HCT116 (cell line): ENCODE measurements around the gene UBE3D. TPM values are rescaled to one million over a fixed set of nuclear protein-coding genes. Genes with fewer than 3 reads are reported as not detected.
A peak's percentile ranks its signal among the peaks of the same experiment; 100 is the strongest.

ENCODE experiments used
- ATAC-seq: fragments of 200-7000 bp; cut with Tn5 transposase; 2 replicates; pipeline ENCODE4 v1.9.1; 2020; ENCODE audit warnings: mild to moderate bottlenecking, moderate library complexity
- BruUV-seq: library from RNA; stranded (reverse); fragments of 400-500 nt; replicated peaks from 2 replicates; lab custom pipeline; 2021; lab: Mats Ljungman, UMichigan
- CTCF ChIA-PET: fragments of 300-600 bp; sonication (Branson Sonifier 250); formaldehyde crosslinking; loops from one replicate; lab custom pipeline; 2021; ENCODE audit warnings: antibody characterized with exemption; lab: Charles Lee
- POLR2A ChIA-PET: fragments of 300-600, 350-600 bp; sonication (Branson Sonifier 250); formaldehyde crosslinking; loops from one replicate; lab custom pipeline; 2021; ENCODE audit warnings: antibody characterized with exemption; lab: Charles Lee
- RAD21 ChIA-PET, 2 experiments: fragments of 300-600 bp; sonication (Branson Sonifier 250); formaldehyde crosslinking; loops; one replicate each; lab custom pipeline; 2023; ENCODE audit warnings: low total read pairs in 2 of 2; ENCODE audit not compliant: uncharacterized antibody in 2 of 2, unreplicated experiment in 2 of 2, low non-redundant PET in 1 of 2; lab: Charles Lee
- DNase-seq: peaks from one replicate; pipeline ENCODE4 v3.0.0-alpha.2; 2010; ENCODE audit warnings: low read depth, low spot score
- H2AFZ ChIP-seq: fragments of 200-600 bp; shearing (Covaris generic), sonication (generic); 2 replicates; pipeline ENCODE4 v1.6.1; 2017; ENCODE audit warnings: low read depth, mixed run types, mixed read lengths, antibody characterized with exemption, low read length; ENCODE audit not compliant: poor library complexity, severe bottlenecking
- H3K27ac ChIP-seq: 2 replicates; pipeline ENCODE4 v1.5.1; 2012; ENCODE audit warnings: low read depth, low read length
- H3K27me3 ChIP-seq: fragments of 200-600 bp; sonication (generic); 2 replicates; pipeline ENCODE4 v1.6.1; 2016; ENCODE audit warnings: mixed run types, low read length, mixed read lengths; ENCODE audit not compliant: insufficient read depth
- H3K36me3 ChIP-seq, 2 experiments: fragments of 200-500 bp in 1 of 2; fragments of 200-600 bp in 1 of 2; sonication (Bioruptor generic) in 1 of 2; sonication (generic) in 1 of 2; 2 replicates each; pipeline versions ENCODE4 v1.5.1 to v1.6.1; 2014 to 2016; ENCODE audit warnings: low read length in 2 of 2, inconsistent platforms in 1 of 2, mixed read lengths in 1 of 2, mixed run types in 1 of 2; ENCODE audit not compliant: insufficient read depth in 2 of 2, control insufficient read depth in 1 of 2
- H3K4me1 ChIP-seq, 2 experiments: fragments of 200-600 bp in 1 of 2; sonication (generic) in 1 of 2; 2 replicates each; pipeline versions ENCODE4 v1.5.1 to v1.6.1; 2012 to 2017; ENCODE audit warnings: low read length in 2 of 2, inconsistent platforms in 1 of 2, mild to moderate bottlenecking in 1 of 2, mixed read lengths in 1 of 2, mixed run types in 1 of 2, moderate library complexity in 1 of 2; ENCODE audit not compliant: insufficient read depth in 2 of 2, control insufficient read depth in 1 of 2
- H3K4me2 ChIP-seq: fragments of 200-600 bp; sonication (generic); 2 replicates; pipeline ENCODE4 v1.6.1; 2017; ENCODE audit warnings: mixed run types, low read length, mixed read lengths
- H3K4me3 ChIP-seq, 2 experiments: fragments of 200-600 bp in 1 of 2; sonication (generic) in 1 of 2; replicated peaks in 1 of 2; 2 replicates each; pipeline ENCODE4 v1.5.1; 2011 to 2016; ENCODE audit warnings: low read length in 2 of 2, control low read depth in 1 of 2, low read depth in 1 of 2, mild to moderate bottlenecking in 1 of 2, mixed read lengths in 1 of 2, mixed run types in 1 of 2
- H3K79me2 ChIP-seq: fragments of 200-600 bp; sonication (generic); 2 replicates; pipeline ENCODE4 v1.6.1; 2017; ENCODE audit warnings: mild to moderate bottlenecking, mixed run types, low read length, moderate library complexity, mixed read lengths; ENCODE audit not compliant: insufficient read depth
- H3K9ac ChIP-seq: fragments of 200-600 bp; sonication (generic); 2 replicates; pipeline ENCODE4 v1.6.1; 2016; ENCODE audit warnings: low read length, mixed read lengths
- H3K9me2 ChIP-seq: fragments of 200-600 bp; sonication (generic), shearing (Covaris generic); 2 replicates; pipeline ENCODE4 v1.6.1; 2017; ENCODE audit warnings: mixed run types, mild to moderate bottlenecking, moderate library complexity; ENCODE audit not compliant: insufficient read depth
- H3K9me3 ChIP-seq, 2 experiments: fragments of 200-500 bp in 1 of 2; fragments of 200-600 bp in 1 of 2; sonication (Bioruptor generic) in 1 of 2; sonication (generic) in 1 of 2; 2 replicates each; pipeline ENCODE4 v1.6.1; 2014 to 2017; ENCODE audit warnings: low read length in 2 of 2, mixed read lengths in 2 of 2, inconsistent platforms in 1 of 2, low read depth in 1 of 2, mild to moderate bottlenecking in 1 of 2, mixed run types in 1 of 2, moderate library complexity in 1 of 2; ENCODE audit not compliant: control insufficient read depth in 1 of 2, insufficient read depth in 1 of 2
- H4K20me1 ChIP-seq: fragments of 200-600 bp; sonication (generic), shearing (Covaris generic); 2 replicates; pipeline ENCODE4 v1.6.1; 2017; ENCODE audit warnings: mixed run types, mild to moderate bottlenecking, moderate library complexity; ENCODE audit not compliant: insufficient read depth
- CBX3 ChIP-seq: IDR thresholded peaks from 2 replicates; pipeline ENCODE4 v1.6.1; 2012; ENCODE audit warnings: low read depth
- CEBPB ChIP-seq: IDR thresholded peaks from 2 replicates; pipeline ENCODE4 v1.6.1; 2012; ENCODE audit warnings: low read depth
- ELF1 ChIP-seq: IDR thresholded peaks from 2 replicates; pipeline ENCODE4 v1.6.1; 2012; ENCODE audit warnings: low read depth, borderline replicate concordance
- EZH2phosphoT487 ChIP-seq: fragments of 200-600 bp; IDR thresholded peaks from 2 replicates; pipeline ENCODE4 v1.6.1; 2018; ENCODE audit warnings: antibody characterized with exemption, borderline replicate concordance
- POLR2A ChIP-seq: IDR thresholded peaks from 2 replicates; pipeline ENCODE4 v1.7.0; 2011; ENCODE audit warnings: borderline replicate concordance; ENCODE audit not compliant: insufficient read depth, insufficient read length; ENCODE audit errors: extremely low read depth
- POLR2AphosphoS5 ChIP-seq: IDR thresholded peaks from 2 replicates; pipeline ENCODE4 v1.6.1; 2011; ENCODE audit warnings: mild to moderate bottlenecking, low read depth, low read length, moderate library complexity
- RAD21 ChIP-seq: IDR thresholded peaks from 2 replicates; pipeline ENCODE4 v1.6.1; 2012; ENCODE audit warnings: low read depth, mild to moderate bottlenecking
- SP1 ChIP-seq: IDR thresholded peaks from 2 replicates; pipeline ENCODE4 v1.6.1; 2012; ENCODE audit warnings: low read depth
- TCF7L2 ChIP-seq: IDR thresholded peaks from 2 replicates; pipeline ENCODE4 v1.7.0; 2011; ENCODE audit warnings: borderline replicate concordance, inconsistent platforms; ENCODE audit not compliant: insufficient read depth, insufficient read length; ENCODE audit errors: extremely low read depth
- YY1 ChIP-seq: IDR thresholded peaks from 2 replicates; pipeline ENCODE4 v1.6.1; 2011; ENCODE audit warnings: low read length, low read depth, moderate library complexity, mild to moderate bottlenecking; ENCODE audit not compliant: insufficient replicate concordance; ENCODE audit errors: extremely low read depth
- ZNF274 ChIP-seq: fragments of 200-500 bp; sonication (Bioruptor generic); IDR thresholded peaks from 2 replicates; pipeline ENCODE4 v1.6.1; 2014; ENCODE audit warnings: mild to moderate bottlenecking, low read depth, low read length, inconsistent platforms
- intact Hi-C: fragments of 100-400 bp; cut with micrococcal nuclease; formaldehyde crosslinking; loops from 2 replicates; pipeline ENCODE4 v1.10.0; 2022
- total RNA-seq: library from RNA; stranded (reverse); gene quantifications from one replicate; pipeline ENCODE4 v1.2.1, GENCODE V29; 2021; ENCODE audit not compliant: unreplicated experiment
- TF ChIP-seq, protein P1 (sequence below), 3 experiments: fragments of 200-600 bp in 1 of 3; sonication (generic) in 1 of 3; IDR thresholded peaks in 2 of 3; conservative IDR thresholded peaks in 1 of 3; 2 replicates each; pipeline ENCODE4 v1.5.1; 2012 to 2017; ENCODE audit warnings: low read depth in 2 of 3, low read length in 2 of 3, antibody characterized with exemption in 1 of 3, borderline replicate concordance in 1 of 3, control low read depth in 1 of 3, mild to moderate bottlenecking in 1 of 3, mixed read lengths in 1 of 3, mixed run types in 1 of 3, moderate library complexity in 1 of 3; ENCODE audit not compliant: insufficient read depth in 1 of 3
- TF ChIP-seq, protein P2 (sequence below): IDR thresholded peaks from 2 replicates; pipeline ENCODE4 v1.6.1; 2012
- TF ChIP-seq, protein P3 (sequence below): IDR thresholded peaks from 2 replicates; pipeline ENCODE4 v1.6.1; 2012; ENCODE audit warnings: low read depth
- TF ChIP-seq, protein P4 (sequence below): IDR thresholded peaks from 2 replicates; pipeline ENCODE4 v1.6.1; 2012

The UBE3D gene
- total RNA-seq, 1 experiment from 2014 or later, result 9.0 TPM

DNA sequence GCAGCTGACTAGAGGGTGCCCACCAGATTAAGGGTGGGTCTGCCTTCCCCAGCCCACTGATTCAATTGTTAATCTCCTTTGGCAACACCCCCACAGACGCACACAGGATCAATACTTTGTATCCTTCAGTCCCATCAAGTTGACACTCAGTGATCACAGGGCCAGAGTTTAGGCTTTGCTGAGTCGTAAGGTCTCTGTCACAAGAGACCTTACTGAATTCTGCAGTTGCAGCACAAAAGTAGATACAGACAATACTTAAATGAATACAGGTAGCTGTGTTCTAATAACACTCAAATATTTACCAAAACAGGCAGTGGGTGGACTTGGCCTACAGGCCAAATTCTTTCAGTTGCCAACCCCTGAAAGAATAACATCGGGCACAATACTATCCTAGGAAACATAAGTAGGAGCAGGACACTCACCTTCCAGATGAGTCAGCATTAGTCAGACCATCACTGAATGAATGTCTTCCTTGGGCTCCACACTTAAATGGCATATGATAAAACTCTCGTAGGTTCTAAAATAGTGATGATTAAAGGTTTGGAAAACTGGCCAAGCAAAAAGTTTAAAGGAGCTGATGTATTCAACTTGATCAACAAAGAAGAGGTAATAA lies 190.0 kb downstream of the UBE3D start (continued):
- TF ChIP-seq, protein P1, sequence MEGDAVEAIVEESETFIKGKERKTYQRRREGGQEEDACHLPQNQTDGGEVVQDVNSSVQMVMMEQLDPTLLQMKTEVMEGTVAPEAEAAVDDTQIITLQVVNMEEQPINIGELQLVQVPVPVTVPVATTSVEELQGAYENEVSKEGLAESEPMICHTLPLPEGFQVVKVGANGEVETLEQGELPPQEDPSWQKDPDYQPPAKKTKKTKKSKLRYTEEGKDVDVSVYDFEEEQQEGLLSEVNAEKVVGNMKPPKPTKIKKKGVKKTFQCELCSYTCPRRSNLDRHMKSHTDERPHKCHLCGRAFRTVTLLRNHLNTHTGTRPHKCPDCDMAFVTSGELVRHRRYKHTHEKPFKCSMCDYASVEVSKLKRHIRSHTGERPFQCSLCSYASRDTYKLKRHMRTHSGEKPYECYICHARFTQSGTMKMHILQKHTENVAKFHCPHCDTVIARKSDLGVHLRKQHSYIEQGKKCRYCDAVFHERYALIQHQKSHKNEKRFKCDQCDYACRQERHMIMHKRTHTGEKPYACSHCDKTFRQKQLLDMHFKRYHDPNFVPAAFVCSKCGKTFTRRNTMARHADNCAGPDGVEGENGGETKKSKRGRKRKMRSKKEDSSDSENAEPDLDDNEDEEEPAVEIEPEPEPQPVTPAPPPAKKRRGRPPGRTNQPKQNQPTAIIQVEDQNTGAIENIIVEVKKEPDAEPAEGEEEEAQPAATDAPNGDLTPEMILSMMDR (IDR thresholded peaks at IDR 0.05 in 2 of 3, conservative IDR thresholded peaks at IDR 0.05 in 1 of 3; ENCODE audit: borderline replicate concordance in 1 of 3, insufficient read depth in 1 of 3, low read depth in 2 of 3, low read length in 2 of 3), result no peak
- peak; percentile 15 for TF ChIP-seq YY1

DNA sequence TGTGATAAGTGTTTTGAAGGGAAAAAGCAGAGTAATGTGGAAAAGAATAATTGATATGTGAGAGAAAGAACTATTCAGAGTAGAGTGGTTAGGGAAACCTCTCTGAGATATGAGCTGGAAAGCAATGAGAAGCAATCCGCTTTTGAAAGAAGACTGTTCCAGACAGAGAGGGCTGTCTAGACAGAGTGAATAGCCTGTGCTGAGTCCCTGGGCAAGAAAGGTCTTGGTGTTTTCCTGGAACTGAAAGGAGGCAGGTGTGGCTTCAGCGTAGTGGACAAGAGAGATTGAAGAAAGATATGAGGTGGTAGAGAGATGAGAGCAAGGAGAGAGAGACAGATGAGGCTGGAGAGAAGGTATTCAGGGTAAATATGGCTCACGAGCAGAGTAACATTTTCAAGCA lies 190.8 kb downstream of the UBE3D start:
- DNase-seq (no peak), ATAC-seq (no peak)
- H2AFZ ChIP-seq, result no peak overlapping the region
- no peak overlapping the region for H3K9ac ChIP-seq
- CTCF ChIA-PET, result no interaction called here
- H3K4me3 ChIP-seq, result no peak overlapping the region
- peaks cover 44% of the 10 kb centered on the region in 2 experiments for H3K4me1 ChIP-seq
- intact Hi-C loops, result no loop called here
- H3K4me2 ChIP-seq, result no peak overlapping the region
- H3K27ac ChIP-seq, result no peak overlapping the region
- no peaks in the 10 kb centered on the region for H3K9me2 ChIP-seq
- no peaks in the 10 kb centered on the region for H4K20me1 ChIP-seq
- RAD21 ChIA-PET, result no interaction called here
- BruUV-seq, result no TSS peak
- H3K36me3 ChIP-seq, result no peaks in the 10 kb centered on the region
- no peaks in the 10 kb centered on the region for H3K79me2 ChIP-seq
- POLR2A ChIA-PET, result no interaction called here
- H3K9me3 ChIP-seq, result no peaks in the 10 kb centered on the region
- no peaks in the 10 kb centered on the region for H3K27me3 ChIP-seq
- TF ChIP-seq CBX3, result no peak
- TF ChIP-seq ELF1, result no peak
- TF ChIP-seq SP1, result no peak
- TF ChIP-seq, protein P2, sequence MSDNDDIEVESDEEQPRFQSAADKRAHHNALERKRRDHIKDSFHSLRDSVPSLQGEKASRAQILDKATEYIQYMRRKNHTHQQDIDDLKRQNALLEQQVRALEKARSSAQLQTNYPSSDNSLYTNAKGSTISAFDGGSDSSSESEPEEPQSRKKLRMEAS, result no peak
- TF ChIP-seq TCF7L2, result no peak
- TF ChIP-seq POLR2AphosphoS5, result no peak
- TF ChIP-seq, protein P1 (IDR thresholded peaks at IDR 0.05 in 2 of 3, conservative IDR thresholded peaks at IDR 0.05 in 1 of 3; ENCODE audit: borderline replicate concordance in 1 of 3, insufficient read depth in 1 of 3, low read depth in 2 of 3, low read length in 2 of 3), result no peak
- no peak for TF ChIP-seq EZH2phosphoT487
- TF ChIP-seq ZNF274, result no peak
- no peak for TF ChIP-seq YY1
- TF ChIP-seq, protein P3, sequence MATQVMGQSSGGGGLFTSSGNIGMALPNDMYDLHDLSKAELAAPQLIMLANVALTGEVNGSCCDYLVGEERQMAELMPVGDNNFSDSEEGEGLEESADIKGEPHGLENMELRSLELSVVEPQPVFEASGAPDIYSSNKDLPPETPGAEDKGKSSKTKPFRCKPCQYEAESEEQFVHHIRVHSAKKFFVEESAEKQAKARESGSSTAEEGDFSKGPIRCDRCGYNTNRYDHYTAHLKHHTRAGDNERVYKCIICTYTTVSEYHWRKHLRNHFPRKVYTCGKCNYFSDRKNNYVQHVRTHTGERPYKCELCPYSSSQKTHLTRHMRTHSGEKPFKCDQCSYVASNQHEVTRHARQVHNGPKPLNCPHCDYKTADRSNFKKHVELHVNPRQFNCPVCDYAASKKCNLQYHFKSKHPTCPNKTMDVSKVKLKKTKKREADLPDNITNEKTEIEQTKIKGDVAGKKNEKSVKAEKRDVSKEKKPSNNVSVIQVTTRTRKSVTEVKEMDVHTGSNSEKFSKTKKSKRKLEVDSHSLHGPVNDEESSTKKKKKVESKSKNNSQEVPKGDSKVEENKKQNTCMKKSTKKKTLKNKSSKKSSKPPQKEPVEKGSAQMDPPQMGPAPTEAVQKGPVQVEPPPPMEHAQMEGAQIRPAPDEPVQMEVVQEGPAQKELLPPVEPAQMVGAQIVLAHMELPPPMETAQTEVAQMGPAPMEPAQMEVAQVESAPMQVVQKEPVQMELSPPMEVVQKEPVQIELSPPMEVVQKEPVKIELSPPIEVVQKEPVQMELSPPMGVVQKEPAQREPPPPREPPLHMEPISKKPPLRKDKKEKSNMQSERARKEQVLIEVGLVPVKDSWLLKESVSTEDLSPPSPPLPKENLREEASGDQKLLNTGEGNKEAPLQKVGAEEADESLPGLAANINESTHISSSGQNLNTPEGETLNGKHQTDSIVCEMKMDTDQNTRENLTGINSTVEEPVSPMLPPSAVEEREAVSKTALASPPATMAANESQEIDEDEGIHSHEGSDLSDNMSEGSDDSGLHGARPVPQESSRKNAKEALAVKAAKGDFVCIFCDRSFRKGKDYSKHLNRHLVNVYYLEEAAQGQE, result no peak
- TF ChIP-seq CEBPB, result no peak
- TF ChIP-seq POLR2A, result no peak
- no peak for TF ChIP-seq RAD21
- TF ChIP-seq, protein P4, sequence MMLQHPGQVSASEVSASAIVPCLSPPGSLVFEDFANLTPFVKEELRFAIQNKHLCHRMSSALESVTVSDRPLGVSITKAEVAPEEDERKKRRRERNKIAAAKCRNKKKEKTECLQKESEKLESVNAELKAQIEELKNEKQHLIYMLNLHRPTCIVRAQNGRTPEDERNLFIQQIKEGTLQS, result no peak
